Measurements from ENCODE around the gene TPD52L1.

DNA sequence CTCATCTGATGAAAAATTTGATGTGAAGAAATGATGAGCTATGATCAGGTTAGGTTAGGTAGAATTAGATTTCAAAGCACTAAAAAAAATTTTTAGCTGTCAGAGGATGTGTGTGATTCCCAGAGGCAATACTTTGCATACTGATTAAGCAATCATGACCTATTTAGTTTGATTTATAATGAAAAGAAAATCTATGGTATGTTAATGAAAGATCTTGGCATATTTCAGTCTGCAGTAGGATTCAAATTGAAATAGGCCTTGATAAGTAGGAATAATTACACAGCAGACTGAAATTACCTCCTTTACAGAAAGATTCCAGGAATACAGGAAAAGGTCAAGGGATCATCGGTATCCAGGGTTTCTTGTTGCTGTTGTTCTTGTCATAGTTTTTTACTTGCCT is 78.9 kb downstream of the TPD52L1 start:
- TF ChIP-seq NR2C1 (IDR thresholded peaks at IDR 0.05) (no peak), CREM (IDR thresholded peaks at IDR 0.05; ENCODE audit: low read depth) (no peak), TAF1 (IDR thresholded peaks at IDR 0.05; ENCODE audit: borderline replicate concordance, low read depth, low read length) (no peak), POLR2AphosphoS2 (IDR thresholded peaks at IDR 0.05; ENCODE audit: low read depth, low read length) (no peak), EP300 (IDR thresholded peaks at IDR 0.05; ENCODE audit: borderline replicate concordance in 1 of 2, control insufficient read depth in 1 of 2, low read depth in 2 of 2, low read length in 2 of 2) (no peak), SPI1 (IDR thresholded peaks at IDR 0.05; ENCODE audit: borderline replicate concordance, insufficient read depth, low read depth, low read length) (no peak), POLR2A (IDR thresholded peaks at IDR 0.05; ENCODE audit: low read depth, low read length) (no peak), KDM1A (IDR thresholded peaks at IDR 0.05; ENCODE audit: borderline replicate concordance) (no peak), RCOR1 (conservative IDR thresholded peaks at IDR 0.05; ENCODE audit: low read depth, low read length) (no peak), NR2F1 (conservative IDR thresholded peaks at IDR 0.05) (no peak)
- TF ChIP-seq, protein P1, sequence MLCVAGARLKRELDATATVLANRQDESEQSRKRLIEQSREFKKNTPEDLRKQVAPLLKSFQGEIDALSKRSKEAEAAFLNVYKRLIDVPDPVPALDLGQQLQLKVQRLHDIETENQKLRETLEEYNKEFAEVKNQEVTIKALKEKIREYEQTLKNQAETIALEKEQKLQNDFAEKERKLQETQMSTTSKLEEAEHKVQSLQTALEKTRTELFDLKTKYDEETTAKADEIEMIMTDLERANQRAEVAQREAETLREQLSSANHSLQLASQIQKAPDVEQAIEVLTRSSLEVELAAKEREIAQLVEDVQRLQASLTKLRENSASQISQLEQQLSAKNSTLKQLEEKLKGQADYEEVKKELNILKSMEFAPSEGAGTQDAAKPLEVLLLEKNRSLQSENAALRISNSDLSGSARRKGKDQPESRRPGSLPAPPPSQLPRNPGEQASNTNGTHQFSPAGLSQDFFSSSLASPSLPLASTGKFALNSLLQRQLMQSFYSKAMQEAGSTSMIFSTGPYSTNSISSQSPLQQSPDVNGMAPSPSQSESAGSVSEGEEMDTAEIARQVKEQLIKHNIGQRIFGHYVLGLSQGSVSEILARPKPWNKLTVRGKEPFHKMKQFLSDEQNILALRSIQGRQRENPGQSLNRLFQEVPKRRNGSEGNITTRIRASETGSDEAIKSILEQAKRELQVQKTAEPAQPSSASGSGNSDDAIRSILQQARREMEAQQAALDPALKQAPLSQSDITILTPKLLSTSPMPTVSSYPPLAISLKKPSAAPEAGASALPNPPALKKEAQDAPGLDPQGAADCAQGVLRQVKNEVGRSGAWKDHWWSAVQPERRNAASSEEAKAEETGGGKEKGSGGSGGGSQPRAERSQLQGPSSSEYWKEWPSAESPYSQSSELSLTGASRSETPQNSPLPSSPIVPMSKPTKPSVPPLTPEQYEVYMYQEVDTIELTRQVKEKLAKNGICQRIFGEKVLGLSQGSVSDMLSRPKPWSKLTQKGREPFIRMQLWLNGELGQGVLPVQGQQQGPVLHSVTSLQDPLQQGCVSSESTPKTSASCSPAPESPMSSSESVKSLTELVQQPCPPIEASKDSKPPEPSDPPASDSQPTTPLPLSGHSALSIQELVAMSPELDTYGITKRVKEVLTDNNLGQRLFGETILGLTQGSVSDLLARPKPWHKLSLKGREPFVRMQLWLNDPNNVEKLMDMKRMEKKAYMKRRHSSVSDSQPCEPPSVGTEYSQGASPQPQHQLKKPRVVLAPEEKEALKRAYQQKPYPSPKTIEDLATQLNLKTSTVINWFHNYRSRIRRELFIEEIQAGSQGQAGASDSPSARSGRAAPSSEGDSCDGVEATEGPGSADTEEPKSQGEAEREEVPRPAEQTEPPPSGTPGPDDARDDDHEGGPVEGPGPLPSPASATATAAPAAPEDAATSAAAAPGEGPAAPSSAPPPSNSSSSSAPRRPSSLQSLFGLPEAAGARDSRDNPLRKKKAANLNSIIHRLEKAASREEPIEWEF (IDR thresholded peaks at IDR 0.05; ENCODE audit: insufficient replicate concordance, low read depth, low read length): no peak
- TF ChIP-seq, protein P2, sequence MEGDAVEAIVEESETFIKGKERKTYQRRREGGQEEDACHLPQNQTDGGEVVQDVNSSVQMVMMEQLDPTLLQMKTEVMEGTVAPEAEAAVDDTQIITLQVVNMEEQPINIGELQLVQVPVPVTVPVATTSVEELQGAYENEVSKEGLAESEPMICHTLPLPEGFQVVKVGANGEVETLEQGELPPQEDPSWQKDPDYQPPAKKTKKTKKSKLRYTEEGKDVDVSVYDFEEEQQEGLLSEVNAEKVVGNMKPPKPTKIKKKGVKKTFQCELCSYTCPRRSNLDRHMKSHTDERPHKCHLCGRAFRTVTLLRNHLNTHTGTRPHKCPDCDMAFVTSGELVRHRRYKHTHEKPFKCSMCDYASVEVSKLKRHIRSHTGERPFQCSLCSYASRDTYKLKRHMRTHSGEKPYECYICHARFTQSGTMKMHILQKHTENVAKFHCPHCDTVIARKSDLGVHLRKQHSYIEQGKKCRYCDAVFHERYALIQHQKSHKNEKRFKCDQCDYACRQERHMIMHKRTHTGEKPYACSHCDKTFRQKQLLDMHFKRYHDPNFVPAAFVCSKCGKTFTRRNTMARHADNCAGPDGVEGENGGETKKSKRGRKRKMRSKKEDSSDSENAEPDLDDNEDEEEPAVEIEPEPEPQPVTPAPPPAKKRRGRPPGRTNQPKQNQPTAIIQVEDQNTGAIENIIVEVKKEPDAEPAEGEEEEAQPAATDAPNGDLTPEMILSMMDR (IDR thresholded peaks at IDR 0.05 in 2 of 3, conservative IDR thresholded peaks at IDR 0.05 in 1 of 3; ENCODE audit: control insufficient read depth in 2 of 3, extremely low read depth in 1 of 3, insufficient read depth in 1 of 3, low read depth in 3 of 3, low read length in 3 of 3): no peak

Data from GM12878 (cell line).